Suprapubic skin (tissue), 4 donors: ENCODE measurements around the gene C1orf198. TPM values are rescaled to one million over a fixed set of nuclear protein-coding genes. Genes with fewer than 3 reads are reported as not detected.

Experiments
- DNase-seq, 2 donors: peaks; one replicate each; pipeline ENCODE4 v3.0.0-alpha.2; 2019; ENCODE audit warnings: low spot score in 2 of 2
- H3K27ac ChIP-seq: fragments of 200-600 bp; sonication (generic); one replicate; pipeline ENCODE4 v1.5.1; 2019
- H3K27me3 ChIP-seq: fragments of 200-600 bp; sonication (generic); one replicate; pipeline ENCODE4 v1.5.1; 2019
- H3K36me3 ChIP-seq: fragments of 200-600 bp; sonication (generic); one replicate; pipeline ENCODE4 v1.5.1; 2019
- H3K4me1 ChIP-seq: fragments of 200-600 bp; sonication (generic); one replicate; pipeline ENCODE4 v1.5.1; 2019
- H3K4me3 ChIP-seq: fragments of 200-600 bp; sonication (generic); one replicate; pipeline ENCODE4 v1.5.1; 2019; ENCODE audit warnings: mild to moderate bottlenecking
- H3K9me3 ChIP-seq: fragments of 200-600 bp; sonication (generic); one replicate; pipeline ENCODE4 v1.5.1; 2019
- CTCF ChIP-seq, 2 donors: fragments of 200-600 bp in 1 of 2; fragments of 450-650 bp in 1 of 2; sonication (generic) in 1 of 2; IDR thresholded peaks; one replicate each; pipeline ENCODE4 v1.5.1; 2016 to 2019; ENCODE audit warnings: antibody characterized with exemption in 2 of 2, mild to moderate bottlenecking in 1 of 2, moderate library complexity in 1 of 2
- EP300 ChIP-seq: sonication (generic); formaldehyde crosslinking; IDR thresholded peaks from one replicate; pipeline ENCODE4 v1.6.1; 2017; ENCODE audit warnings: antibody characterized with exemption
- POLR2A ChIP-seq, 2 donors: fragments of 450-650 bp; IDR thresholded peaks; one replicate each; pipeline ENCODE4 v1.6.1; 2017; ENCODE audit warnings: antibody characterized with exemption in 2 of 2, mild to moderate bottlenecking in 2 of 2, moderate library complexity in 2 of 2
- POLR2AphosphoS5 ChIP-seq, 3 donors: sonication (generic); formaldehyde crosslinking; IDR thresholded peaks; one replicate each; pipeline ENCODE4 v1.6.1; 2017; ENCODE audit warnings: antibody characterized with exemption in 3 of 3
- WGBS: methylation state at CpG from one replicate; pipeline ENCODE4 v1.1.5; 2018; 5-methylcytosine and 5-hydroxymethylcytosine counted together
- total RNA-seq, 4 donors: library from RNA; depleted of rRNA; stranded (reverse); fragments of >200 nt; gene quantifications; one replicate each; pipeline ENCODE4 v1.1.0, GENCODE V29; 2016

Gene C1orf198
- total RNA-seq, 4 donors from 2014 or later, result 42.7 to 70.1 (median 52.5) TPM

GRCh38 chr1:230913496-230913895 lies 45.2 kb upstream of the C1orf198 start:
- peaks cover 41% of the 10 kb centered on the region for H3K36me3 ChIP-seq
- WGBS, result 80% methylated on average over 2 of the region's 2 CpGs

GRCh38 chr1:230910755-230911117 lies 42.4 kb upstream of the C1orf198 start:
- H3K27ac ChIP-seq, result no peak overlapping the region
- H3K27me3 ChIP-seq, result no peaks in the 10 kb centered on the region
- TF ChIP-seq CTCF (IDR thresholded peaks at IDR 0.05) (no peak), POLR2A (IDR thresholded peaks at IDR 0.05) (no peak), POLR2AphosphoS5 (IDR thresholded peaks at IDR 0.05) (no peak), EP300 (no peak)
- H3K4me1 ChIP-seq, result peaks cover 15% of the 10 kb centered on the region
- no peaks in the 10 kb centered on the region for H3K9me3 ChIP-seq
- no peak for DNase-seq
- H3K4me3 ChIP-seq, result no peak overlapping the region
- peaks cover 50% of the 10 kb centered on the region for H3K36me3 ChIP-seq

More at GRCh38 chr1:230913496-230913895, 45.2 kb upstream of the C1orf198 start:
- TF ChIP-seq EP300 (no peak), POLR2AphosphoS5 (IDR thresholded peaks at IDR 0.05) (no peak), POLR2A (IDR thresholded peaks at IDR 0.05) (no peak), CTCF (IDR thresholded peaks at IDR 0.05) (no peak)
- Histone ChIP-seq H3K4me1 (peaks cover 10% of the 10 kb centered on the region), H3K4me3 (no peak overlapping the region), H3K27me3 (no peaks in the 10 kb centered on the region), H3K9me3 (no peaks in the 10 kb centered on the region), H3K27ac (no peak overlapping the region)
- no peak for DNase-seq

- H3K4me3 ChIP-seq, result no peak overlapping the region
- H3K9me3 ChIP-seq, result no peaks in the 10 kb centered on the region
- WGBS, result 53% methylated on average over 13 of the region's 13 CpGs
- DNase-seq, result no peak
- no peak for TF ChIP-seq EP300
- no peak for TF ChIP-seq POLR2A (IDR thresholded peaks at IDR 0.05)
- TF ChIP-seq POLR2AphosphoS5 (IDR thresholded peaks at IDR 0.05), result no peak
- no peak for TF ChIP-seq CTCF (IDR thresholded peaks at IDR 0.05)
- peaks cover 52% of the 10 kb centered on the region for H3K36me3 ChIP-seq
- H3K4me1 ChIP-seq, result peaks cover 15% of the 10 kb centered on the region
- no peak overlapping the region for H3K27ac ChIP-seq
- no peaks in the 10 kb centered on the region for H3K27me3 ChIP-seq
Measured at GRCh38 chr1:230909974-230910754, 41.8 kb upstream of the C1orf198 start.

GRCh38 chr1:230907472-230908205 lies 39.3 kb upstream of the C1orf198 start:
- no peak for TF ChIP-seq POLR2AphosphoS5 (IDR thresholded peaks at IDR 0.05)
- TF ChIP-seq CTCF (IDR thresholded peaks at IDR 0.05), result no peak
- TF ChIP-seq EP300, result no peak
- no peak for TF ChIP-seq POLR2A (IDR thresholded peaks at IDR 0.05)
- no peak for DNase-seq
- Histone ChIP-seq H3K4me3 (no peak overlapping the region), H3K27ac (no peak overlapping the region), H3K9me3 (no peaks in the 10 kb centered on the region), H3K27me3 (no peaks in the 10 kb centered on the region), H3K36me3 (peaks cover 36% of the 10 kb centered on the region), H3K4me1 (peaks cover 15% of the 10 kb centered on the region)
- 82% methylated on average over 4 of the region's 4 CpGs for WGBS

GRCh38 chr1:230906226-230906625 lies 37.9 kb upstream of the C1orf198 start:
- H3K4me1 ChIP-seq, result peaks cover 15% of the 10 kb centered on the region
- WGBS, result 76% methylated on average over 2 of the region's 2 CpGs
- no peaks in the 10 kb centered on the region for H3K27me3 ChIP-seq
- no peaks in the 10 kb centered on the region for H3K9me3 ChIP-seq
- H3K27ac ChIP-seq, result no peak overlapping the region
- peaks cover 32% of the 10 kb centered on the region for H3K36me3 ChIP-seq
- TF ChIP-seq EP300, result no peak
- TF ChIP-seq POLR2A (IDR thresholded peaks at IDR 0.05), result no peak
- TF ChIP-seq CTCF (IDR thresholded peaks at IDR 0.05), result no peak
- TF ChIP-seq POLR2AphosphoS5 (IDR thresholded peaks at IDR 0.05), result no peak
- H3K4me3 ChIP-seq, result no peak overlapping the region
- DNase-seq, result no peak
